ENCODE data around the gene HSFY2. TPM values are rescaled to one million over a fixed set of nuclear protein-coding genes. Genes with fewer than 3 reads are reported as not detected.
"Not testable (repeated sequence)": the region's sequence is repeated elsewhere in the genome, so short reads cannot be mapped to it uniquely, and the experiment has no call there.

Gene HSFY2
- under 1 TPM in 1 of 4 donors, not detected in 3; 0.07 TPM for polyA plus RNA-seq
- long read RNA-seq, donor 1, result 0 reads
- long read RNA-seq, donor 2, result 0 reads
- long read RNA-seq, donor 3, result 0 reads
- long read RNA-seq, donor 4, result 0 reads
- long read RNA-seq, donor 5, result 0 reads
- long read RNA-seq, donor 6, result 0 reads
- long read RNA-seq, donor 7, result 0 reads
- long read RNA-seq, donor 8, result 0 reads
- long read RNA-seq, donor 9, result 0 reads
- long read RNA-seq, donor 10, result 0 reads

DNA sequence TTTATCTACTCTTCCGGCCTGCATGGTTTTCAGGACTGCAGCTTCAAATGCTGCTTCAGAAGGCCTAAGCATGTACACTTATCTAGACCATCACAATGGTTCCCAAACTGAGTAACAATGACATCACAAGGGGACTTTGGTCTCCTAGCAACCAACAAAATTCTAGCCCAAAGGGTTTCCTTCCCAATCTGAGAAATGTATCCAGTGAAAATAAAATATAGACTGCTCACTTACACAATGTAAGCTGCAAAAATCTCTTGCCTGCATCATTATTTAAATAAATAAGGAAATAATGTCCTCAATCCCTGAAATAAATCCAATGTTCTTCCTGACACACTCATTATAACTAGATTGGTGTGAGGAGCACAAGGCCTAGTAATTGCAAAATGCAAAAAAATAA lies at the start of gene HSFY2:
HSFY2 (minus strand) TSS at position 101 of the 400 bp plus-strand sequence. CDS start 117 bp downstream, outside the sequence.
- H3K4me1 ChIP-seq (ENCODE audit: control insufficient read depth in 3 of 3, insufficient read depth in 2 of 3, low read depth in 1 of 3, low read length in 2 of 3); H3K9me3 ChIP-seq (ENCODE audit: control insufficient read depth in 2 of 2, insufficient read depth in 1 of 2, low read depth in 1 of 2, low read length in 1 of 2); H3K27ac ChIP-seq (ENCODE audit: low read depth in 1 of 3, low read length in 2 of 3); H3K27me3 ChIP-seq (ENCODE audit: control insufficient read depth in 3 of 3, insufficient read depth in 3 of 3, low read length in 3 of 3); H3K4me3 ChIP-seq (ENCODE audit: low read depth in 1 of 3, low read length in 3 of 3); H3K36me3 ChIP-seq (ENCODE audit: control insufficient read depth in 3 of 3, insufficient read depth in 2 of 3, low read depth in 1 of 3, low read length in 3 of 3); DNase-seq; FAIRE-seq: not testable (repeated sequence)
- no CpG with 5 or more reads among the region's 1 CpG for WGBS, 3 donors

- H3K36me3 ChIP-seq (ENCODE audit: control insufficient read depth in 3 of 3, insufficient read depth in 2 of 3, low read depth in 1 of 3, low read length in 3 of 3); H3K4me1 ChIP-seq (ENCODE audit: control insufficient read depth in 3 of 3, insufficient read depth in 2 of 3, low read depth in 1 of 3, low read length in 2 of 3); H3K27ac ChIP-seq (ENCODE audit: low read depth in 1 of 3, low read length in 2 of 3); H3K4me3 ChIP-seq (ENCODE audit: low read depth in 1 of 3, low read length in 3 of 3); H3K27me3 ChIP-seq (ENCODE audit: control insufficient read depth in 3 of 3, insufficient read depth in 3 of 3, low read length in 3 of 3); DNase-seq; H3K9me3 ChIP-seq (ENCODE audit: control insufficient read depth in 2 of 2, insufficient read depth in 1 of 2, low read depth in 1 of 2, low read length in 1 of 2): not testable (repeated sequence)
- WGBS, 3 donors, result no CpG with 5 or more reads among the region's 5 CpGs
- FAIRE-seq, result peak; percentile 19
Observed at GRCh38 chrY:18815751-18816150, 42.2 kb upstream of the HSFY2 start.

DNA sequence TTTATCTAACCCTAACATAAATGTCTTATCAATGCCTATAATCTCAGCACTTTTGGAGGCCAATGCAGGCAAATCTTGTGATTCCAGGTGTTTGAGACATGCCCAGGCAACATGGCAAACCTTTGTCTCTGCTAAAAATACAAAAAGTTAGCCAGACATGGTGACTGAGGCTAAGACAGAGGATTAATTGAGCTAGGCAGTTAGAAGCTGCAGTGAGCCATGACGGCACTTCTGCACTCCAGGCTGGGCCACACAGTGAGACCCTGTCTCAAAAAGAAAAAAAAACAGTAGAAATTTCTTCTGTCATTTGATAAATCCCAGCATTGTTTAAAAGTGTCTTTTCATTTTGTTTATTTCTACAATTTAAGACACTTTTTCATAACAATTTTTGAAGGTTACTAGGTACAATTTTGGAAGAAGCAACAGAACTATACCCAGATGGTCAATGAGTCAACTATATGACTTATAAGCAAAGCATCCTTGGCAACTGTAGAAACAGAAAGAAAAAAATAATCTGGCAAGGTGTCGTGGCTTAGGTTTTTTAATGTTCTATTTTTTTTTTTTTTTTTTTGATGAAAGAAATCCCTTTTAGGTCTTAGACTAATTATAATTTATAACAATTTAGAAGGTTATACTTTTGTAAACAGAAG lies 15.3 kb upstream of the HSFY2 start:
- H3K27ac ChIP-seq (ENCODE audit: low read depth in 1 of 3, low read length in 2 of 3); H3K4me3 ChIP-seq (ENCODE audit: low read depth in 1 of 3, low read length in 3 of 3); H3K36me3 ChIP-seq (ENCODE audit: control insufficient read depth in 3 of 3, insufficient read depth in 2 of 3, low read depth in 1 of 3, low read length in 3 of 3); FAIRE-seq; H3K27me3 ChIP-seq (ENCODE audit: control insufficient read depth in 3 of 3, insufficient read depth in 3 of 3, low read length in 3 of 3); DNase-seq; H3K9me3 ChIP-seq (ENCODE audit: control insufficient read depth in 2 of 2, insufficient read depth in 1 of 2, low read depth in 1 of 2, low read length in 1 of 2); H3K4me1 ChIP-seq (ENCODE audit: control insufficient read depth in 3 of 3, insufficient read depth in 2 of 3, low read depth in 1 of 3, low read length in 2 of 3): not testable (repeated sequence)
- no CpG with 5 or more reads among the region's 2 CpGs for WGBS, 3 donors

DNA sequence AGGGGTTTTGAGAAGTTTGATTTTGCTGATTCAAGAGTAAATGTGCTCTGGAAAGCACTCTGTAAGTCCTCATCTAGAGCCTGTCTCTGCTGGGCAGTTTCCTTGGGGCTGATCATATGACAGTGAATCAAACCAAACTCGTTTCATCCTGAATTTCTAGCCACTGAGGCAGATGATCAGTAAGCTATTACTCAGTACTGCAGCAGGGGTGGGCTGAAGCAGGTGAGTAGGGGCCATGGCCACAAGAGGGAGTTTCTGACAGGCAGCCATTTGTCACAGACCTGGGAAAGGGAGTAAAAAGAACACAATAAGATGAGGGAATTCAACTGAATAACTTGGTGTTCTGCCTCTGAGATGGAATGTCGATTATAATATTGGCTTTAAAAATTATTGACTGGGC lies 19.5 kb downstream of the HSFY2 start:
- not testable (repeated sequence) for DNase-seq; H3K27ac ChIP-seq (ENCODE audit: low read depth in 1 of 3, low read length in 2 of 3); H3K27me3 ChIP-seq (ENCODE audit: control insufficient read depth in 3 of 3, insufficient read depth in 3 of 3, low read length in 3 of 3); FAIRE-seq; H3K9me3 ChIP-seq (ENCODE audit: control insufficient read depth in 2 of 2, insufficient read depth in 1 of 2, low read depth in 1 of 2, low read length in 1 of 2); H3K36me3 ChIP-seq (ENCODE audit: control insufficient read depth in 3 of 3, insufficient read depth in 2 of 3, low read depth in 1 of 3, low read length in 3 of 3); H3K4me3 ChIP-seq (ENCODE audit: low read depth in 1 of 3, low read length in 3 of 3); H3K4me1 ChIP-seq (ENCODE audit: control insufficient read depth in 3 of 3, insufficient read depth in 2 of 3, low read depth in 1 of 3, low read length in 2 of 3)
- no CpG with 5 or more reads among the region's 2 CpGs for WGBS, 3 donors

- not testable (repeated sequence) for DNase-seq; H3K27me3 ChIP-seq (ENCODE audit: control insufficient read depth in 3 of 3, insufficient read depth in 3 of 3, low read length in 3 of 3); FAIRE-seq; H3K36me3 ChIP-seq (ENCODE audit: control insufficient read depth in 3 of 3, insufficient read depth in 2 of 3, low read depth in 1 of 3, low read length in 3 of 3); H3K27ac ChIP-seq (ENCODE audit: low read depth in 1 of 3, low read length in 2 of 3); H3K4me3 ChIP-seq (ENCODE audit: low read depth in 1 of 3, low read length in 3 of 3); H3K9me3 ChIP-seq (ENCODE audit: control insufficient read depth in 2 of 2, insufficient read depth in 1 of 2, low read depth in 1 of 2, low read length in 1 of 2); H3K4me1 ChIP-seq (ENCODE audit: control insufficient read depth in 3 of 3, insufficient read depth in 2 of 3, low read depth in 1 of 3, low read length in 2 of 3)
- no CpG with 5 or more reads among the region's 2 CpGs for WGBS, 3 donors
Observed at GRCh38 chrY:18753133-18753815, 20.3 kb downstream of the HSFY2 start.

GRCh38 chrY:18723714-18724113 lies 49.8 kb downstream of the HSFY2 start:
- not testable (repeated sequence) for DNase-seq; H3K27ac ChIP-seq (ENCODE audit: low read depth in 1 of 3, low read length in 2 of 3); H3K9me3 ChIP-seq (ENCODE audit: control insufficient read depth in 2 of 2, insufficient read depth in 1 of 2, low read depth in 1 of 2, low read length in 1 of 2); H3K27me3 ChIP-seq (ENCODE audit: control insufficient read depth in 3 of 3, insufficient read depth in 3 of 3, low read length in 3 of 3); H3K36me3 ChIP-seq (ENCODE audit: control insufficient read depth in 3 of 3, insufficient read depth in 2 of 3, low read depth in 1 of 3, low read length in 3 of 3); H3K4me1 ChIP-seq (ENCODE audit: control insufficient read depth in 3 of 3, insufficient read depth in 2 of 3, low read depth in 1 of 3, low read length in 2 of 3); H3K4me3 ChIP-seq (ENCODE audit: low read depth in 1 of 3, low read length in 3 of 3); FAIRE-seq
- no CpG with 5 or more reads among the region's 3 CpGs for WGBS, 3 donors

Other genes with a start within 250 kb of the HSFY2 start
- gene HSFY1, start 227.0 kb downstream of the HSFY2 start, polyA plus RNA-seq, result not detected